ENCODE results near the gene SPECC1.
"Not testable (repeated sequence)": the region's sequence is repeated elsewhere in the genome, so short reads cannot be mapped to it uniquely, and the experiment has no call there.

SPECC1 gene, protein sequence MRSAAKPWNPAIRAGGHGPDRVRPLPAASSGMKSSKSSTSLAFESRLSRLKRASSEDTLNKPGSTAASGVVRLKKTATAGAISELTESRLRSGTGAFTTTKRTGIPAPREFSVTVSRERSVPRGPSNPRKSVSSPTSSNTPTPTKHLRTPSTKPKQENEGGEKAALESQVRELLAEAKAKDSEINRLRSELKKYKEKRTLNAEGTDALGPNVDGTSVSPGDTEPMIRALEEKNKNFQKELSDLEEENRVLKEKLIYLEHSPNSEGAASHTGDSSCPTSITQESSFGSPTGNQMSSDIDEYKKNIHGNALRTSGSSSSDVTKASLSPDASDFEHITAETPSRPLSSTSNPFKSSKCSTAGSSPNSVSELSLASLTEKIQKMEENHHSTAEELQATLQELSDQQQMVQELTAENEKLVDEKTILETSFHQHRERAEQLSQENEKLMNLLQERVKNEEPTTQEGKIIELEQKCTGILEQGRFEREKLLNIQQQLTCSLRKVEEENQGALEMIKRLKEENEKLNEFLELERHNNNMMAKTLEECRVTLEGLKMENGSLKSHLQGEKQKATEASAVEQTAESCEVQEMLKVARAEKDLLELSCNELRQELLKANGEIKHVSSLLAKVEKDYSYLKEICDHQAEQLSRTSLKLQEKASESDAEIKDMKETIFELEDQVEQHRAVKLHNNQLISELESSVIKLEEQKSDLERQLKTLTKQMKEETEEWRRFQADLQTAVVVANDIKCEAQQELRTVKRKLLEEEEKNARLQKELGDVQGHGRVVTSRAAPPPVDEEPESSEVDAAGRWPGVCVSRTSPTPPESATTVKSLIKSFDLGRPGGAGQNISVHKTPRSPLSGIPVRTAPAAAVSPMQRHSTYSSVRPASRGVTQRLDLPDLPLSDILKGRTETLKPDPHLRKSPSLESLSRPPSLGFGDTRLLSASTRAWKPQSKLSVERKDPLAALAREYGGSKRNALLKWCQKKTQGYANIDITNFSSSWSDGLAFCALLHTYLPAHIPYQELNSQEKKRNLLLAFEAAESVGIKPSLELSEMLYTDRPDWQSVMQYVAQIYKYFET

DNA sequence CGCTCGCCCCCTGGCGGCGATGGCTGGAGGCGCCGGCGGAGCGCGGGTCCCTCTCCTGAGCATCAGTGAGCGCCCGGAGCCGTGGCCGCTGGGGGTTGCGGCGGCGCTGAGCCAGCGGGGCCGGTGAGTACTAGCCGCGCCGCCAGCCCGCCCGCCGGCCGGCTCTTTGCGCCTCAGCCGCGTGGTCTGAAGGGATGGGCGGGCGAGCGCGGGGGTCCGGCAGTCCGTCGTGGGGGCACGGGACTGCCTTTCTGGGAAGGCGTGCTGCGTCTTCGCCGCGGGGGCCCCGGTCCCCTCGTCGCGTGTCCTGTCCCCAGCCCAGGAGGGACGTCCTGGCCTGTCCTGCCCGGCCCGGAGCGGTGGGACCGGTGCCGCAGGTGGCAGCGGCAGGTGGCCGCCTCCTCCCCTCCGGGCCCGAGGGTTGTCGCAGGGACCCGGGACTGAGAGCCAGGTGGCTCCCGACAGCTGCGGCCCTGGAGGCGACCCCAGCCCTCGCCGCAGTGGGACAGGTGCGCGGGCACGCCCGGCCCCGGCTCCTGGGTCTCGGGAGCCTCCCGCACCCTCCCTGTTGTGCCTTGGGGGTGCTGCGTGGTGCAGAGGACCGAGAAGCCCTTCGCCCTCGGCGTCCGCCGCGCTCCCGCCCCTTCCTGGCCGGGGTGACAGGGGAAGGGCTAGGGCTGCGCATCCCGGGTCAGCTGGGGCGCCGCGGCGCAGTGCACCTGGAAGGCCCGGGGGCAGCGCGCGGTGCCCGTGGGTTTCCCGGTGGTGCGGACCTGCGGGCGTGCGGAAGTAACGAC, at the start of gene SPECC1:
Gene SPECC1, plus strand, starts transcription at position 58 of the 797 bp plus-strand sequence. CDS start 87,293 bp downstream, outside the sequence.
- peak; percentile 86 for DNase-seq

DNA sequence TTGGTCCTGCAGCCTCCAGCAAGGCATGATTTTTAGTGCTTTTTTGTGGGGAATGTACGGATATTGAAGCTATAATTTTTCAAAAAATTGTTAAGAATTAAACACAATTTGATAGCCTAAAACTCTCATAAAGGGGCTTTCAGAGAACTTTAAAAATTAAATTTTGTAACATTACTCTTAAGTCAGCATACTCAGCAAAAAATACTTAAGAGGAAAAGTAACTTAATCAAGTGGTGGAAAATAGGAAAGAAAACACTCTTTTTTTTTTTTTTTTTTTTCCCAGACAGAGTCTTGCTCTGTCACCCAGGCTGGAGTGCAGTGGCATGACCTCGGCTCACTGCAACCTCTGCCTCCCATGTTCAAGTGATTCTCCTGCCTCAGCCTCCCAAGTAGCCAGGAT, 46.2 kb upstream of the SPECC1 start:
- DNase-seq: not testable (repeated sequence)

DNA sequence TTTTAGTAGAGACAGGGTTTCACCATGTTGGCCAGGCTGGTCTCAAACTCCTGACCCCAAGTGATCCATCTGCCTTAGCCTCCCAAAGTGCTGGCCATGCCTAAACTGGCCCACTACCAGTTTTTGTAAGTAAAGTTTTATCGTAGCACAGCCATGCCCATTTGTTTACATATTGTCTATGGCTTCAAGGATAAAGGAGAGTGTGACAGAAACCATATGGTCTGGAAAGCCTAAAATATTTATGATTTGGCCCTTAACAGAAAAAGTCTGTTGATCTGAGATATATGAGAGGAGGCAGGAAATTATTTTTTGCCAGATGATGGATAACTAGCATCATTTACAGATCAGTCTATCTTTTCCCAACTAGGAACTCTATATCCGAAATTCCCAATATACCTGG, 36.0 kb upstream of the SPECC1 start:
- DNase-seq: no peak

DNA sequence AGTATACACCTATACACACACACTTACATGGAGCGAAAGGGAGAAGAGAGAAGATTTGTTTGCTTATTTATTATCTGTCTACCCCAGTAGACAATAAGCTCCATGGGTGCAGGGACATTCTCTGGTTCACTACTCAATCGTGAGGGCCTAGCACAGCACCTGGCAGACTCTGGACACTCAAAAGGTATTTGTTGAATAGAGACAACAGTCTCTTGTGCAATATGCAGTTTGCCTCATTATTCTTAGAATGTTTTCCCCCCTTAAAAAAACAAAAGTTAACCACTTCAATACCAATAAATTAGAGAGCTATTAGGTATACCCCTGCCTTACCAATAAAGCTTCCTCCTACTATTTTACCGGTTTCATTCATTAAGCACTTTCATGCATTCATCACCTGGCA, 33.6 kb upstream of the SPECC1 start:
- no peak for DNase-seq

DNA sequence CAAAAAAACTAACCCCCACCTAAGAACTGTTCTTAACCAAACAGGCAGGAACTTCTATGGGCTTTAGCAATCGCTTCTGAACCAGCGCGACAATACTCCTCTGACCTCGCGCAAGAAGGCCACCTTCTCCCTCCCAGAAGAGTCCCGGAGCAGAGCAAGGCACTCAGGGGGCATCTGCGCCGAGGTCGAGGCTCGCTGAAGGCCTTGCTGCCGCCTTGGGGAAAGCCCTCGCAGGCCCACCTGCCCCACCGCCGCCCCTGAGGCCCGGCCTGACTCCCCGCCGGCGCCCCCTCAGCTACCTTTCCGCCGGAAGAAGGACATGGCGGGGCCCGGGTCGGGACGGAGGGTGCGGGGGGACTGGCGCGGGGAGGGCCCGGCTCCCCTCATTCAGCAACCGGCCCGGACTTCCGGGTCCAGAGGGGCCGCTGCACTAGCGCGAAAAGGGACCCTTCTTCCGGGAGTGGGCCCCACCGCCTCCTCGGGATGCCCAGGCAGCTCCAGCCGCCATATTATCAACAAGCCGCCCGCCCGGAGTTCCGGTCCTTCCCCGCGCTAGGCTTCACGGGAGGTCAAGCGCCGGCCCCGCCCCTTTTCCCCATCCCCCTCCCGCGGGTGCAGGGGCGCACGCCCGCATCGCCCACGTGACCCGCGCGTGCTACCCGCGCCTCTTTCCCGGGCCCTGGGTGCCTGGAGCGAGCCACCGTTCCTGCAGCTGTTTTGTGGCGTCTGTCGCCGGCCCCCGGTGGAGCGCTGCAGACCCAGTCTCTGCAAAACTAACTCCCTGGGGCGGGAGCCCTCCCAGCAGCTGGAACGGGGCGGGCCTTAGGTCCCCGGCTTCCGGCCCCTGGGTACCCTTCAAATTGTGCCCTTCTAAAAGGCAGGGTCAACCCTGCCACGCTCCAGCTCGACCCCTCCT, 31.6 kb upstream of the SPECC1 start, which contains the start of gene AKAP10:
Gene AKAP10, minus strand, starts transcription at position 536 of the 916 bp plus-strand sequence. Its CDS starts 149 bp downstream, at position 387.
- peak; percentile 96 for DNase-seq

DNA sequence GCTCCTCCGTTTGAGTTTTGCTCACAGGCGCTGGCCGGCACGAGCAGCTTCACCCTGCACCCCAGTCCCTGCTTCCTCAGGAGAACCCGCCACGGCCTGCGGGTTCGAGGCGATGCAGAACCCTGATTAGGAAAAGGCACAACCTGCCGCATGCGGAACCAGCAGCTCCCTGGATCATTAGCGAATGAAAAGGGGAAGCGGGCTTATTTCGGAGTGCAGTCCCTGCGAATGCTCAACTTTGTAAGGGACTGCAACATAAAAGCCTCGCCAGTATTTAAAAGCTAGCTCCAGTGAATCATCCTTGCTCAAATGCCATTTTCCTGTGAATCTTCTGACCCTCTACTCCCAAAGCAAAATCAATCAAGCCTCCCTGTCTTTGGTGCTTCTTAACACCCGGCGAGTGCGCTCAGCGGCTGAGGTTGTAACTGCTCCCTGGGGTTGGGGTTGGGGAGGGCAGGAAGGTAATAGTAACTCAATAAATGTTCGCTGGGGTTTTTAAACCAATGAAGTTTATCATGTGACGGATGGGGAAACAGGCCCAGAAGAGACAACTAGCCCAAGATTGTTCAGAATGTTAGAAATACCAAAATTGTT, 30.9 kb upstream of the SPECC1 start:
- DNase-seq: peak; percentile 43

DNA sequence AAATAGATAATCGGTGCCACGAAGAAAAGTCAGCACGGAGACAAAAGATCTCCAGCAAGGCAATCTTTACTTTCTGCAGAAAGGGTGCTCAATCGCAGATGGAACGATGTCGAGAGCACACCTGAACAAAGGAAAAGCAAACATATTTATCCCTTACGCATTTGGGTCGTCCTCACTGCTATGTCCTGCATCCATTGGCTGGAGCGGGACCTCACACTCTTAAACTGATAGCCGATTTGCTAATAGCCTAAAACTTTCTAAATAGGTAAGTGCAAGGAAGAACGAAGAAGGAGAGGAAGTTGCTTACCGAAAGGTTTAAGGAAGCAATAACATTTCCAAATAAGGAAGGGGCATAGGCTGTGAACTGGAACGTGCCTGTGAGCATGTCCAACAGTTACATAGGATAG, 30.4 kb upstream of the SPECC1 start:
- no peak for DNase-seq

DNA sequence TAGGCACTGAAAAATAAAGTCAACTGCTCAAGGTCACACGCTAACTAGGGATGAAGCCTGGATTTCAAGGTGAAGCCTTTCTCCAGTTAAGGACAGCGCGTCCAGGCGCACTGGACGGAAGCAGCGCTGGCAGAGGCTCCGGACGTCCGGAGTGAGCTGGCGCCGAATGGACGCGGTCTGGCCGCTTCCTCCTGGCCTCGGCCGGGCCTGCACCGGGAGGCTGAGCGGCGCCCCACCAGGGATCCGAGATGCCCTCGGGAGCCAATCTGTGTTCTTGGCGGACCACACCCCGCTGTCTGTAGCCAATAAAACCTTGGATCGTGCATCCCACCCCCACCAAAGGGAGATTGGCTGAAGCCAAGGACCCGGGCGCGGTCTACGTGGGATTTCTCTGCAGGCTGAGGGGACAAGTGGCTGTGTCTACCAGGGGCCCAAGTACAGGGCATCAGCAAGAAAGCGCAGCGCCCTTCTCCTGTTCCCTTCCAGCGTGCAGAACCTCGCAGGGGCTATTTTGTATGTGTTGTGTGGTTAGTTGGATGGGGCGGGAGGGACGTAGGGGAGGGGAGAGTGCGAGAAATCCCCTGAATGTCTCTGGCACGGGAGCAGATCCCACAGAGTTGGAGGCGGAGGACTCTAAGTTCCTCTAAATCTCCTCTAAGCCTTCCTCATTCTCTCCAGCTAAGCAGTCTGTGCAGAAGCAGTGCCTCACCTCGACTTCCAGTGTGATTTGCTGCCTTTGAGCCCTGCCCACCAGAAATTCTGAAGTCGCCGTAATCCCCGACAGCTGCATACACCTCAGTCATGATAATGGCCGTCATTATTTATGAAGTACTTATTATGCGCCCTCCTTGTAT, 29.0 kb upstream of the SPECC1 start:
- no peak for DNase-seq

DNA sequence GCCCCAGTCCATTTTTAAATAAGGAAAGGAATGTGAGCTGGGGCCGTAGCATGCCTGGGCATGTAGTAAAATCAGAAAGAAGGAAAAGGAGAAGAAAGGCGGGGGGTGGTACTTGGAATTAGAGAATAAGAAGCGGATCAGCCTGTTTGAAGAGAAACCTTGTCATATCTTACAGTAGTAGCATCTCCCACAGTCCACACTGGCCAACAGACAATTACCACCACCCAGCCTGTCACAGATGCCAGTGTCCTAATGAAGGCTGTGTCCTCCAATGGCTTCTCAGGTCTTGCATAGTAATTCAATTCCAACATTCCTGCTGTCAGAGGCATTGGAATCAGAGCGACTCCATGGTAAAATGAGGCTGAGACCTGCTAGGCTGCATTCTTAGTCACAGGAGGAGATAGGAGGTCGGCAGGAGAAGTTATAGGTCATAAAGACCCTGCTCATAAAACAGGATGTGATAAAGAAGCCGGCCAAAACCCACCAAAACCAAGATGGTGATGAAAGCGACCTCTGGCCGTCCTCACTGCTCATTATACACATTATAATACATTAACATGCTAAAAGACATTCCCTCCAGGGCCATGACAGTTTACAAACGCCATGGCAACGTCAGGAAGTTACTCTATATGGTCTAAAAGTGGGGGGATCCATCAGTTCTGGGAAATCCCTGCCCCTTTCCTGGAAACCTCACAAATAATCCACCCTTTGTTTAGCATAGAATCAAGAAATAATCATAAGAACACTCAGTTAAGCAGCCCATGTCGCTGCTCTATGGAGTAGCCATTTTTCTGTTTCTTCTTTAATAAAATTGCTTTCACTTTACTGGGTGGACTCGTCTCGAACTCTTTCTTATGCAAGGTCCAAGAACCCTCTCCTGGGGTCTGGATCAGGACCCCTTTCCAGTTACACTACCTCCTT, 22.0 kb upstream of the SPECC1 start:
- no peak for DNase-seq

DNA sequence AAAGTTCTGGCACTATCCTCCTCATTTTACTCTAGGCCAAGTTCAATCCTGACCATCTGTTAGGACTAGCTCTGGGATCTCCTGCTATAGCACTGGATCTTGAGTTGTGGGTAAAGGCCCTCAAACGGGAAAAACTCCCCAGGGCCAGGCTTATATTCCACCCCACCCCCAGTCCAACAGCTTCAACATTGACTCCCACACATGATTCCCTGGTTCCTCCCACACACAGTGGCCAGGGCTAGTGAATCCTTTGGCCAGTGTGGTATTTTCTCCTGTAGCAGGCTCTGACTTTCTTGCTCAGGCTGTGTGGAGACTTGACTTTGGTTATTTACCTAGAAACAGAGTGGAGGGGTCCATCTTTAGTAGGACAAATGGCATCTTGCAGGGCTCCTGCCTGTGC, 21.3 kb upstream of the SPECC1 start:
- DNase-seq: no peak

DNA sequence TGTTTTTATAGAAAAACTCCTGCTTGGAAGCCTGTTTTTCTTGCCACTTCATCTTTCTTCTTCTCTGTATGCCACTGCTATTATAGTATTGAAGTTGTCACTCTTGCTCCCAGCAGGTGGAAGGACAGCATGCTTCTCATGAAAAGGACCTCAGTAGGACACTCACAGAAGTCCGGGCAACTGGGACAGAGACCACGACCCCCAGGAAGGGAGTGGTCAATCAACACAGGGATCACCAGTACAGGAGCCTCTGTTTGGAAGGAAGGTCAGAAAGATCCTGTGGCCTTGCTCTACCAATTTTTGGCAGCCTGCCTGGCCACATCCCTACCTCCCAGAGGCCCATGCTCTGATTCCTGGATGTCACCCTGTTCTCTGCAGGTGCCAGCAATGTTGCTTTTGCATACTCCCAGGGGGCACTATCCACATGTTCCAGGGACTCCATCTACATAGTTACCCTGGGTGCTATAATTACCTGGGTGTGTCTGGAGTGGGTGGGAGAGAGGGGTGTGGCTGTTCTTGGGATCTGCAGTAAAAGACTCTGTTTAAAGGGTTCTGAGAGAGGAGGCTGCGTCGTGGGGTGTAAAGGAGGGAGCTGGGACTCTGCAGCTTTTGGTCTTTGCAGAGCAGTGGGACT, 17.8 kb upstream of the SPECC1 start:
- DNase-seq: no peak

DNA sequence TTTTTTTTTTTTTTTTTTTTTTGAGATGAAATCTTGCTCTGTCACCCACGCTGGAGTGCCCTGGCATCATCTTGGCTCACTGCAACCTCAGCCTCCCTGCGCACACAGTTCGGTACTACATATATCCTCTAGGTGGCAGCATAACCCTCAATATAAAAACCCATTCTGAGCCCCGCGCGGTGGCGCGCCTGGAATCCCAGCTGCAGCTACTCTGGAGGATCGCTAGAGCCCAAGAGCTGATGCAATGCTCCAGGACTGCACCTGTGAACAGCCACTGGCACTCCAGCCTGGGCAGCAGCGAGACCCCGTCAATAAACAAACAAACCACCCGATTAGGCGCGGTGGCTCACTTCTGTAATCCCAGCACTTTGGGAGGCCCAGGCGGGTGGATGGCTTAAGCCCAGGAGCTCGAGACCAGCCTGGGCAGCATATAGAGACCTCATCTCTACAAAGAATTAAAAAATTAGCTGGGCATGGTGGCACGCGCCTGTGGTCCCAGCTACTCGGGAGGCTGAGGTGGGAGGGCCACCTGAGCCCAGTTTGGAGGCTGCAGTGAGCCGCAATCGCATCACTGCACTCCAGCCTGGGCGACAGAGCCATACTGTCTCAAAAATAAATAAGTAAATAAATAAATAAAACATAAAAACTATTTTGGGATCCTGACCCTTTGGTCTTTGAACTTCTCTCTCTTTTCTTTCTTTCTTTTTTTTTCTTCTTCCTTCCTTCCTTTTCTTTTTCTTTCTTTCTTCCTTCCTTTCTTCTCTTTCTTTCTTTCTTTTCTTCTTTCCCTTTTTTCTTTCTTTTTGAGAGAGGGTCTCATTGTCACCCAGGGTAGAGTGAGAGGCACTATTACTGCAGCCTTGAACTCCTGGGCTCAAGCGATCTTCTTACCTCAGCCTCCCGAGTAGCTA, 16.1 kb upstream of the SPECC1 start:
- DNase-seq: peak; percentile 77

DNA sequence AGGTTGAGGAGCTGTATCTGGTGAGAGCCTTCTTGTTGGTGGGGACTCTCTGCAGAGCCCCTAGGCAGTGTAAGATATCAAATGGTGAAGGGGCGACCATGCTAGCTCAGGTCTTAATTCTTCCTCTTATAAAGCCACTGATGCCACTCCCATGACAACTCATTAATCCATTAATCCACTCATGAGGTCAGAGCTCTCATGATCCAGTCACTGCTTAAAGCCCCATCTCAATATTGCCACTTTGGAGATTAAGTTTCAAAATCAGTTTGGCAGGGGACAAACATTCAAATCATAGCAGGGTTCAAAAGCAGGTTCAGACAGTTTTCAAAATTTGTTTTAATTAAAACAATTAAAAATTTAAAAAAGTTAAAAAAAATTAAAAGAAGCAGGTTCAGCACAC, 13.1 kb upstream of the SPECC1 start:
- no peak for DNase-seq

DNA sequence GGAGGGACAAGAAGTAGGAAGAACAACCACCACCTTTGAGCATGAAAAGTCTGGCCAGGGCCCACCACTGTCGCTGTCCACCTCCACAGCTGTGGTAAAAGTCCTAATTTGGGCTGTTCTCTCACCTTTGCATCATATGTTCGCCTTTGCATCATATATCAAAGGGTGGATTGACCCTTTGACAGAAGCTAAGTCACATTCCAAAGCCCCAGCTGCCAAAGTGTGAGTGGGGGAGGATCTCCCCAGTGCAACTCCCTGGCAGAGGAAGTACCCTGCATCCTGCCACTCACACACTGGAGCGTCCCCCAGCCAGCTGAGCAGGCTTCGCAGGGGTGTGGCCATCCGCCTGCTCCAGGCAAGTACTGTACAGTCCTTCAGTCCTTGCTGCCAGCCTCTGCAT, 12.7 kb upstream of the SPECC1 start:
- no peak for DNase-seq

DNA sequence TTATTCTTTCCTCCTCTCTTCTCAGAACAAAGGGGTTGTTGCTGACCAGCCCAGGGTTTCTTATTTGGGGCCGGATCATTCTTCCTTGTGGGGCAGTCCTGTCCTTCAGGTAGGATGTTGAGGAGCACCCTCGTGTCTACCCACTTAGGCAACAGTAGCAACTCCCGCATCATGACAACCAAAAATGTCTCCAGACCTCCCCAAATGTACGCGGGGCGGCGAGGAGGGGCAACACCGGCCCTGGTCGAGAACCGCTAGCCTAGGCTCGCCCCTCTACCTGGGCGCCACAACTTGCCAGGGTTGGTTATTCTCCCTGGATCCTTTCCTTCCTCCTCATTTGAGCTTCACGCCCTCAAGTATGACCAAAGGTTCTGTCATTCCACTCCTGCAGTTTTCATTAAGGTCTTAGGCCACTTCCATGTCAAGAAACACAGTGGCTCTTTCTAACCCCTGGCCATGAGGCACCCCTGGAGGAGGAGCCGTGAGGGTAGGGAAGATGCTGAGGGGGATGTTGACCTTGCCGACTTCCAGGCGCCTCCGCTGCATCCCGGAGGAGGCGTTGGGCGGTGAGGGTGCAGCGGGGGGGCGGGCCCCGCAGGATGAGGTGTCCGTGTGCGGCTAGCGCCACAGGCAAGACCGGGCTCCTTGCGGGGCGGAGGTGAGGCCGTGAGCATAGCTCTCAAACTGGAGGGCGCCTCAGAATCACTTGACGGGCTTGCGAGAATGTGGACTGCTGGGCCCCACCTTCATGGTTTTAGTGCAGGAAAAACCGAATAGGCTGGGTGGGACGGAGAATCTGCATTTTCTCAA, 712 bp upstream of the SPECC1 start:
- no peak for DNase-seq

DNA sequence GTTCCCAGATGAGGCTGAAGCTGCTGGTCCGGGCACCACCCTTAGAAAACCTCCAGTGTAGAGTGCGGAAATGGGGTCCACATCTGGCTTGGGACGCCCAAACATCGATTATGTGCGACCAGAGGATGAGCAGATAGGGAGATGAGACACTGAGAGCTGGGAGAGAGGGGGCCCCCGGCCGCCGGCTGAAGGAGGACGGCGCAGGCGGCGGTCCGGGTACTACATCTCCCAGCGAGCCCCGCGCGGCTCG, 182 bp upstream of the SPECC1 start:
- DNase-seq: no peak

Measured in activated naive CD4-positive, alpha-beta T cell treated with anti-CD3 and anti-CD28 coated beads, Interleukin-2, amount 50 U/mL, for 16 hours (primary cell).